Panc1 (cell line): Measurements from ENCODE around the gene CREB3. TPM values are rescaled to one million over a fixed set of nuclear protein-coding genes. Genes with fewer than 3 reads are reported as not detected.

Source experiments
- ATAC-seq: fragments of 200-7000 bp; cut with Tn5 transposase; 2 replicates; pipeline ENCODE4 v1.9.1; 2020; ENCODE audit warnings: mild to moderate bottlenecking, moderate library complexity
- BruUV-seq: library from RNA; stranded (reverse); fragments of 400-500 nt; replicated peaks from 2 replicates; lab custom pipeline; 2021; lab: Mats Ljungman, UMichigan
- CTCF ChIA-PET: fragments of 300-600 bp; sonication (Branson Sonifier 250); formaldehyde crosslinking; loops from one replicate; lab custom pipeline; 2022; ENCODE audit warnings: antibody characterized with exemption; lab: Charles Lee
- POLR2A ChIA-PET: fragments of 300-600 bp; sonication (Branson Sonifier 250); formaldehyde crosslinking; loops from one replicate; lab custom pipeline; 2022; ENCODE audit warnings: antibody characterized with exemption; lab: Charles Lee
- DNase-seq: peaks from one replicate; pipeline ENCODE4 v3.0.0-alpha.2; 2010; ENCODE audit warnings: low read depth, low spot score
- H3K27ac ChIP-seq: 2 replicates; pipeline ENCODE4 v1.5.1; 2011; ENCODE audit warnings: mild to moderate bottlenecking, low read length, inconsistent platforms
- H3K27me3 ChIP-seq: fragments of 200-500 bp; sonication (Bioruptor generic); 2 replicates; pipeline ENCODE4 v1.6.0; 2014; ENCODE audit warnings: low read length, inconsistent platforms; ENCODE audit not compliant: control insufficient read depth, insufficient read depth
- H3K36me3 ChIP-seq: fragments of 200-500 bp; sonication (Bioruptor generic); 2 replicates; pipeline ENCODE4 v1.5.1; 2014; ENCODE audit warnings: inconsistent platforms, mild to moderate bottlenecking, low read length, moderate library complexity; ENCODE audit not compliant: control insufficient read depth, insufficient read depth
- H3K4me1 ChIP-seq: 2 replicates; pipeline ENCODE4 v1.5.1; 2011; ENCODE audit warnings: inconsistent platforms, mild to moderate bottlenecking, low read length, moderate library complexity; ENCODE audit not compliant: control insufficient read depth, insufficient read depth
- H3K4me3 ChIP-seq, 2 experiments: 2 replicates each; pipeline ENCODE4 v1.5.1; 2011 to 2012; ENCODE audit warnings: low read depth in 2 of 2, low read length in 2 of 2, mild to moderate bottlenecking in 2 of 2, inconsistent platforms in 1 of 2, moderate library complexity in 1 of 2
- H3K9me3 ChIP-seq: fragments of 200-500 bp; sonication (Bioruptor generic); 2 replicates; pipeline ENCODE4 v1.5.1; 2014; ENCODE audit warnings: low read depth, mild to moderate bottlenecking, inconsistent platforms, low read length, moderate library complexity; ENCODE audit not compliant: control insufficient read depth, insufficient read depth
- POLR2AphosphoS5 ChIP-seq: IDR thresholded peaks from 2 replicates; pipeline ENCODE4 v1.6.1; 2012; ENCODE audit warnings: mild to moderate bottlenecking, low read depth, low read length, moderate library complexity
- SIN3A ChIP-seq: IDR thresholded peaks from 2 replicates; pipeline ENCODE4 v1.6.1; 2012; ENCODE audit warnings: low read depth, mild to moderate bottlenecking, low read length, moderate library complexity, borderline replicate concordance; ENCODE audit not compliant: insufficient read depth
- TCF7L2 ChIP-seq: IDR thresholded peaks from 2 replicates; pipeline ENCODE4 v1.6.1; 2011; ENCODE audit warnings: mild to moderate bottlenecking, low read depth, low read length, inconsistent platforms
- in situ Hi-C: cut with HindIII; loops from 2 replicates; pipeline ENCODE4 v1.10.0; 2016; ENCODE audit warnings: low sequenced_read_pairs, low pct_unique_long_range_greater_than_20kb
- intact Hi-C: fragments of 100-400 bp; cut with micrococcal nuclease; formaldehyde crosslinking; loops from one replicate; pipeline ENCODE4 v1.10.0; 2022; ENCODE audit not compliant: unreplicated experiment
- total RNA-seq: library from RNA; stranded (reverse); gene quantifications from one replicate; pipeline ENCODE4 v1.2.1, GENCODE V29; 2021; ENCODE audit not compliant: unreplicated experiment
- TF ChIP-seq, protein P1 (sequence below): fragments of 450-650 bp; IDR thresholded peaks from 2 replicates; pipeline ENCODE4 v1.5.1; 2017; ENCODE audit warnings: mild to moderate bottlenecking
- TF ChIP-seq, protein P2 (sequence below), 2 experiments: IDR thresholded peaks; 2 replicates each; pipeline ENCODE4 v1.6.1; 2011 to 2012; ENCODE audit warnings: low read depth in 2 of 2, control low read depth in 1 of 2, low read length in 1 of 2, mild to moderate bottlenecking in 1 of 2, moderate library complexity in 1 of 2; ENCODE audit not compliant: insufficient read depth in 1 of 2

CREB3 gene
- total RNA-seq, 1 experiment from 2014 or later: 67.0 TPM

DNA sequence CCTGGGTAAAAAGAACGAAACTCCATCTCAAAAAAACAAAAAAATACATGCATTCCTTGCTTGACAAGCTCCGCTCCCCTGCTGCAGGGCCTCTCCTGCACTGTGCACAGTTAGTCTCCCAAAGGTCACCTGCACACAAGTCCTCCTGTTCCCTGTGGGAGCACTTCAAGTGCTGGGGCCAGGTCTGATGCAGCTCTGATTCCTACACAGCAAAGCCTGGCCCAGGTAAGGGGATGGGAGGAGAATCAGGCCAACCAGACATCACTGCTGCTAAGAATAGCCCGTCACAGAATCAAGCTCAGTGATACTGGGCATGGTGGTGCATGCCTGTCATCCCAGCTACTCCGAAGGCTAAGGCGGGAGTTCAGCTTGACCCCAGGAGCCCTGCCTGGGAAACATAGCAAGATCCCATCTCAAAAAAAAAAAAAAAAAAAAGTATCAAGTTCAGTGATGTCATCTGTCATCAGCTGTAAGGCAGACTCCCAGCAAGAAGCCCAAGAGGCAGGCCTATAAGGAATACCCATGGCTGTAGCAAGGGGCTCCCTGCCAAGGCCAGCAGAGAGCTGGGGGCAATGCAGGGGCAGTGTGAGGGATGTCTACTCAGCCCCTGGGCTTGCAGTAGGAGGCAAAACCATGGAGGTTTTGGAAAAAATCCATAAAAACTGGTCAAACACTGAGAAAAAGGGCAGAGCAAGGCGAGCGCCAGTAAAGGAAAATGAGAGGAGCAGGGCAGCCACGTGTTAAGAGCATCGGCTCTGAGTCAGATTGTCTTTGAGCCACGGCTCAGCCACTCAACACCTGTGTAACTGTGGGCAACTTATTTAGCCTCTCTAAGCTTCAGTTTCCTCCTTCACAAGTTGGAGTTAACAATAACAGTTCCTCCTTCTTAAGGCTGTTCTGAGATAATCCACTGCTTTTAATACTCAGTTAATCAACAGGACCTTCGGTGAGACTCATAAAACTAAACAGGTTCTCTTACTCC, 46.0 kb upstream of the CREB3 start:
- Histone ChIP-seq H3K4me1 (peaks cover 28% of the 10 kb centered on the region), H3K4me3 (no peak overlapping the region; a peak in 1 of 4 replicates), H3K27me3 (no peaks in the 10 kb centered on the region), H3K9me3 (no peaks in the 10 kb centered on the region), H3K27ac (peak overlapping the region; percentile 44), H3K36me3 (peaks cover 10% of the 10 kb centered on the region; the same call in 1 of the 2 replicates)
- DNase-seq (no peak), ATAC-seq (no peak)
- no TSS peak for BruUV-seq
- ChIA-PET CTCF (interaction anchor here (0.5 to 1.3 kb wide), 2 partner anchors 10 to 33 kb away, joined by 4 to 8 read pairs; no protein-coding TSS in a partner anchor), POLR2A (interaction anchor here (0.6 to 0.7 kb wide), 4 partner anchors 13 to 51 kb away, joined by 3 to 14 read pairs (median 12); partner anchors contain the start of gene CA9)
- intact Hi-C loops (no loop called here), in situ Hi-C loops (no loop called here)
- peak; percentile 4; the same call in 1 of the 2 replicates for TF ChIP-seq POLR2AphosphoS5
- no peak for TF ChIP-seq TCF7L2
- TF ChIP-seq SIN3A: no peak
- TF ChIP-seq, protein P1, sequence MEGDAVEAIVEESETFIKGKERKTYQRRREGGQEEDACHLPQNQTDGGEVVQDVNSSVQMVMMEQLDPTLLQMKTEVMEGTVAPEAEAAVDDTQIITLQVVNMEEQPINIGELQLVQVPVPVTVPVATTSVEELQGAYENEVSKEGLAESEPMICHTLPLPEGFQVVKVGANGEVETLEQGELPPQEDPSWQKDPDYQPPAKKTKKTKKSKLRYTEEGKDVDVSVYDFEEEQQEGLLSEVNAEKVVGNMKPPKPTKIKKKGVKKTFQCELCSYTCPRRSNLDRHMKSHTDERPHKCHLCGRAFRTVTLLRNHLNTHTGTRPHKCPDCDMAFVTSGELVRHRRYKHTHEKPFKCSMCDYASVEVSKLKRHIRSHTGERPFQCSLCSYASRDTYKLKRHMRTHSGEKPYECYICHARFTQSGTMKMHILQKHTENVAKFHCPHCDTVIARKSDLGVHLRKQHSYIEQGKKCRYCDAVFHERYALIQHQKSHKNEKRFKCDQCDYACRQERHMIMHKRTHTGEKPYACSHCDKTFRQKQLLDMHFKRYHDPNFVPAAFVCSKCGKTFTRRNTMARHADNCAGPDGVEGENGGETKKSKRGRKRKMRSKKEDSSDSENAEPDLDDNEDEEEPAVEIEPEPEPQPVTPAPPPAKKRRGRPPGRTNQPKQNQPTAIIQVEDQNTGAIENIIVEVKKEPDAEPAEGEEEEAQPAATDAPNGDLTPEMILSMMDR: no peak
- TF ChIP-seq, protein P2, sequence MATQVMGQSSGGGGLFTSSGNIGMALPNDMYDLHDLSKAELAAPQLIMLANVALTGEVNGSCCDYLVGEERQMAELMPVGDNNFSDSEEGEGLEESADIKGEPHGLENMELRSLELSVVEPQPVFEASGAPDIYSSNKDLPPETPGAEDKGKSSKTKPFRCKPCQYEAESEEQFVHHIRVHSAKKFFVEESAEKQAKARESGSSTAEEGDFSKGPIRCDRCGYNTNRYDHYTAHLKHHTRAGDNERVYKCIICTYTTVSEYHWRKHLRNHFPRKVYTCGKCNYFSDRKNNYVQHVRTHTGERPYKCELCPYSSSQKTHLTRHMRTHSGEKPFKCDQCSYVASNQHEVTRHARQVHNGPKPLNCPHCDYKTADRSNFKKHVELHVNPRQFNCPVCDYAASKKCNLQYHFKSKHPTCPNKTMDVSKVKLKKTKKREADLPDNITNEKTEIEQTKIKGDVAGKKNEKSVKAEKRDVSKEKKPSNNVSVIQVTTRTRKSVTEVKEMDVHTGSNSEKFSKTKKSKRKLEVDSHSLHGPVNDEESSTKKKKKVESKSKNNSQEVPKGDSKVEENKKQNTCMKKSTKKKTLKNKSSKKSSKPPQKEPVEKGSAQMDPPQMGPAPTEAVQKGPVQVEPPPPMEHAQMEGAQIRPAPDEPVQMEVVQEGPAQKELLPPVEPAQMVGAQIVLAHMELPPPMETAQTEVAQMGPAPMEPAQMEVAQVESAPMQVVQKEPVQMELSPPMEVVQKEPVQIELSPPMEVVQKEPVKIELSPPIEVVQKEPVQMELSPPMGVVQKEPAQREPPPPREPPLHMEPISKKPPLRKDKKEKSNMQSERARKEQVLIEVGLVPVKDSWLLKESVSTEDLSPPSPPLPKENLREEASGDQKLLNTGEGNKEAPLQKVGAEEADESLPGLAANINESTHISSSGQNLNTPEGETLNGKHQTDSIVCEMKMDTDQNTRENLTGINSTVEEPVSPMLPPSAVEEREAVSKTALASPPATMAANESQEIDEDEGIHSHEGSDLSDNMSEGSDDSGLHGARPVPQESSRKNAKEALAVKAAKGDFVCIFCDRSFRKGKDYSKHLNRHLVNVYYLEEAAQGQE (IDR thresholded peaks at IDR 0.05; ENCODE audit: insufficient read depth in 1 of 2, low read depth in 2 of 2, low read length in 1 of 2): no peak

DNA sequence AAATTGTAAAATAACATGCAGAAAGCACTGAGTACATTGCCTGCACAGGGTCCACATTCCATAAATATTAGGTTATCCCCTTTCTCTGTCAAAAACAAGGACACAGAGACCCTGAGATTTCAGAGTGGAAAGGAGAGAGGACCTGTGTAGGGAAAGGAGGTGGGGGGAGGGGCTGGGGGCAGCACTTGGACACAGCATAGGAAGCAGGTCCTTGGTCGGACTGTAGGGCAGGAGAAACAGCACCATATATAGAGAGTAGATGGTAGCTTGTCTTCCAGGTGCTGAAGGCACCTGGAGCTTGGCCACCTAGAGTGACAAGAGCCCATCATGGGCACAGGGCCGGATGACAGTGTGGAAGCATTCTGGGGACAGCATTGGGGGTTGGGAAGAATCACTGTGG, 45.2 kb upstream of the CREB3 start:
- in situ Hi-C loops (no loop called here), intact Hi-C loops (no loop called here)
- Histone ChIP-seq H3K9me3 (no peaks in the 10 kb centered on the region), H3K4me3 (no peak overlapping the region; a peak in 1 of 4 replicates), H3K4me1 (peaks cover 31% of the 10 kb centered on the region), H3K27ac (peak overlapping the region; percentile 44), H3K36me3 (peaks cover 10% of the 10 kb centered on the region; the same call in 1 of the 2 replicates), H3K27me3 (no peaks in the 10 kb centered on the region)
- ATAC-seq (no peak), DNase-seq (no peak)
- no TSS peak for BruUV-seq
- CTCF ChIA-PET: interaction anchor here (0.6 kb wide), 1 partner anchor 70 kb away, joined by 10 read pairs; no protein-coding TSS in a partner anchor
- TF ChIP-seq POLR2AphosphoS5 (no peak; the same call in 1 of the 2 replicates), SIN3A (no peak), TCF7L2 (no peak)
- TF ChIP-seq, protein P2 (IDR thresholded peaks at IDR 0.05; ENCODE audit: insufficient read depth in 1 of 2, low read depth in 2 of 2, low read length in 1 of 2): no peak
- POLR2A ChIA-PET: no interaction called here
